Measurements from ENCODE around the gene FGD2.

GRCh38 chr6:36956446-36956820 lies 49.0 kb upstream of the FGD2 start:
- TF ChIP-seq ZNF274 (IDR thresholded peaks at IDR 0.05; ENCODE audit: low read depth, low read length) (no peak), SUZ12 (IDR thresholded peaks at IDR 0.05; ENCODE audit: extremely low read depth, insufficient read depth, insufficient read length) (no peak), YY1 (IDR thresholded peaks at IDR 0.05; ENCODE audit: insufficient read depth, insufficient read length) (no peak)

Data from NT2/D1 (cell line).